Keratinocyte (primary cell): ENCODE data around the gene ZHX3.

Experiments
- CTCF ChIP-seq, 3 experiments: IDR thresholded peaks in 1 of 3; conservative IDR thresholded peaks in 1 of 3; optimal IDR thresholded peaks in 1 of 3; 2 replicates in 2 of 3; 3 replicates in 1 of 3; pipeline versions ENCODE3 to v1.5.1; 2011; ENCODE audit warnings: low read length in 3 of 3, mild to moderate bottlenecking in 3 of 3, moderate library complexity in 2 of 3, control low read depth in 1 of 3, inconsistent platforms in 1 of 3; ENCODE audit not compliant: insufficient read depth in 2 of 3; ENCODE audit errors: extremely low read depth in 1 of 3
- EZH2 ChIP-seq: IDR thresholded peaks from one replicate; pipeline ENCODE4 v1.6.1; 2012; ENCODE audit warnings: inconsistent platforms, mild to moderate bottlenecking, low read length, moderate library complexity

- TF ChIP-seq CTCF (optimal IDR thresholded peaks at IDR 0.05 in 1 of 3, IDR thresholded peaks at IDR 0.05 in 1 of 3, conservative IDR thresholded peaks at IDR 0.05 in 1 of 3; ENCODE audit: extremely low read depth in 1 of 3, insufficient read depth in 2 of 3, low read length in 3 of 3) (no peak), EZH2 (no peak)
Observed at GRCh38 chr20:41177636-41178035, 139.9 kb downstream of the ZHX3 start.
